ENCODE measurements around the gene INPP4B. TPM values are rescaled to one million over a fixed set of nuclear protein-coding genes. Genes with fewer than 3 reads are reported as not detected.

Gene INPP4B
- total RNA-seq, 2 experiments from 2014 or later = not detected

- TF ChIP-seq CTCF (conservative IDR thresholded peaks at IDR 0.05; ENCODE audit: low read length) (no peak), EZH2phosphoT487 (IDR thresholded peaks at IDR 0.05; ENCODE audit: borderline replicate concordance, low read depth, low read length) (no peak)
- no peak for DNase-seq (ENCODE audit: low spot score)
Observed at GRCh38 chr4:142845293-142846107, 601 bp downstream of the INPP4B start.

GRCh38 chr4:142844782-142845181 is 1.3 kb downstream of the INPP4B start:
- Histone ChIP-seq H3K9me2 (ENCODE audit: insufficient read depth, low read length) (no peaks in the 10 kb centered on the region), H2AFZ (ENCODE audit: low read length) (no peak overlapping the region), H3K4me2 (ENCODE audit: low read length) (no peak overlapping the region), H3K9me3 (ENCODE audit: low read length) (no peaks in the 10 kb centered on the region), H3K4me1 (ENCODE audit: insufficient read depth, low read length, poor library complexity, severe bottlenecking) (no peaks in the 10 kb centered on the region), H3K36me3 (ENCODE audit: insufficient read depth, low read length) (no peaks in the 10 kb centered on the region), H3K4me3 (ENCODE audit: low read depth, low read length, poor library complexity, severe bottlenecking) (no peak overlapping the region), H3K27ac (ENCODE audit: low read depth, low read length, poor library complexity, severe bottlenecking) (no peak overlapping the region), H3K79me2 (ENCODE audit: insufficient read depth, low read depth, low read length) (no peaks in the 10 kb centered on the region), H4K20me1 (ENCODE audit: insufficient read depth, low read length) (no peaks in the 10 kb centered on the region)
- no peak for DNase-seq (ENCODE audit: low spot score)
- TF ChIP-seq EZH2phosphoT487 (IDR thresholded peaks at IDR 0.05; ENCODE audit: borderline replicate concordance, low read depth, low read length) (no peak), CTCF (conservative IDR thresholded peaks at IDR 0.05; ENCODE audit: low read length) (no peak)
- CTCF ChIA-PET (ENCODE audit: unreplicated experiment) = no interaction called here
- POLR2A ChIA-PET = no interaction called here
- intact Hi-C loops (cut with micrococcal nuclease; ENCODE audit: unreplicated experiment) = loop anchor here (10.0 kb wide), 2 partner anchors 490 to 720 kb away; no protein-coding TSS in a partner anchor
- BruUV-seq (replicated peaks) = no TSS peak

More at GRCh38 chr4:142845293-142846107, 601 bp downstream of the INPP4B start:
- H2AFZ ChIP-seq (ENCODE audit: low read length) = no peak overlapping the region
- ChIA-PET CTCF (ENCODE audit: unreplicated experiment) (no interaction called here), POLR2A (no interaction called here)
- BruUV-seq (replicated peaks) = no TSS peak
- no peaks in the 10 kb centered on the region for H3K4me1 ChIP-seq (ENCODE audit: insufficient read depth, low read length, poor library complexity, severe bottlenecking)
- no peaks in the 10 kb centered on the region for H3K36me3 ChIP-seq (ENCODE audit: insufficient read depth, low read length)
- H3K27ac ChIP-seq (ENCODE audit: low read depth, low read length, poor library complexity, severe bottlenecking) = no peak overlapping the region
- no peaks in the 10 kb centered on the region for H4K20me1 ChIP-seq (ENCODE audit: insufficient read depth, low read length)
- intact Hi-C loops (cut with micrococcal nuclease; ENCODE audit: unreplicated experiment) = loop anchor here (10.0 kb wide), 2 partner anchors 491 to 721 kb away; no protein-coding TSS in a partner anchor
- no peaks in the 10 kb centered on the region for H3K79me2 ChIP-seq (ENCODE audit: insufficient read depth, low read depth, low read length)
- H3K4me3 ChIP-seq (ENCODE audit: low read depth, low read length, poor library complexity, severe bottlenecking) = no peak overlapping the region
- H3K9me2 ChIP-seq (ENCODE audit: insufficient read depth, low read length) = no peaks in the 10 kb centered on the region
- H3K9me3 ChIP-seq (ENCODE audit: low read length) = no peaks in the 10 kb centered on the region
- H3K4me2 ChIP-seq (ENCODE audit: low read length) = no peak overlapping the region

- Histone ChIP-seq H4K20me1 (ENCODE audit: insufficient read depth, low read length) (no peaks in the 10 kb centered on the region), H2AFZ (ENCODE audit: low read length) (no peak overlapping the region), H3K79me2 (ENCODE audit: insufficient read depth, low read depth, low read length) (no peaks in the 10 kb centered on the region), H3K4me1 (ENCODE audit: insufficient read depth, low read length, poor library complexity, severe bottlenecking) (no peaks in the 10 kb centered on the region), H3K27ac (ENCODE audit: low read depth, low read length, poor library complexity, severe bottlenecking) (no peak overlapping the region), H3K9me2 (ENCODE audit: insufficient read depth, low read length) (no peaks in the 10 kb centered on the region), H3K36me3 (ENCODE audit: insufficient read depth, low read length) (no peaks in the 10 kb centered on the region), H3K9me3 (ENCODE audit: low read length) (no peaks in the 10 kb centered on the region), H3K4me2 (ENCODE audit: low read length) (no peak overlapping the region), H3K4me3 (ENCODE audit: low read depth, low read length, poor library complexity, severe bottlenecking) (no peak overlapping the region)
- BruUV-seq (replicated peaks) = no TSS peak
- ChIA-PET CTCF (ENCODE audit: unreplicated experiment) (no interaction called here), POLR2A (no interaction called here)
- peak; percentile 14 for DNase-seq (ENCODE audit: low spot score)
- TF ChIP-seq EZH2phosphoT487 (IDR thresholded peaks at IDR 0.05; ENCODE audit: borderline replicate concordance, low read depth, low read length) (no peak), CTCF (conservative IDR thresholded peaks at IDR 0.05; ENCODE audit: low read length) (peak; percentile 85)
- intact Hi-C loops (cut with micrococcal nuclease; ENCODE audit: unreplicated experiment) = loop anchor here (10.0 kb wide), 2 partner anchors 486 to 716 kb away; no protein-coding TSS in a partner anchor
Observed at GRCh38 chr4:142840516-142841123, 5.5 kb downstream of the INPP4B start.
